ENCODE measurements around the gene GJA1.

GRCh38 chr6:121428872-121429756 is 6.3 kb upstream of the GJA1 start:
- no peak for TF ChIP-seq EZH2 (IDR thresholded peaks at IDR 0.05; ENCODE audit: borderline replicate concordance, low read depth, low read length, poor library complexity, severe bottlenecking)
- TF ChIP-seq, protein P1, sequence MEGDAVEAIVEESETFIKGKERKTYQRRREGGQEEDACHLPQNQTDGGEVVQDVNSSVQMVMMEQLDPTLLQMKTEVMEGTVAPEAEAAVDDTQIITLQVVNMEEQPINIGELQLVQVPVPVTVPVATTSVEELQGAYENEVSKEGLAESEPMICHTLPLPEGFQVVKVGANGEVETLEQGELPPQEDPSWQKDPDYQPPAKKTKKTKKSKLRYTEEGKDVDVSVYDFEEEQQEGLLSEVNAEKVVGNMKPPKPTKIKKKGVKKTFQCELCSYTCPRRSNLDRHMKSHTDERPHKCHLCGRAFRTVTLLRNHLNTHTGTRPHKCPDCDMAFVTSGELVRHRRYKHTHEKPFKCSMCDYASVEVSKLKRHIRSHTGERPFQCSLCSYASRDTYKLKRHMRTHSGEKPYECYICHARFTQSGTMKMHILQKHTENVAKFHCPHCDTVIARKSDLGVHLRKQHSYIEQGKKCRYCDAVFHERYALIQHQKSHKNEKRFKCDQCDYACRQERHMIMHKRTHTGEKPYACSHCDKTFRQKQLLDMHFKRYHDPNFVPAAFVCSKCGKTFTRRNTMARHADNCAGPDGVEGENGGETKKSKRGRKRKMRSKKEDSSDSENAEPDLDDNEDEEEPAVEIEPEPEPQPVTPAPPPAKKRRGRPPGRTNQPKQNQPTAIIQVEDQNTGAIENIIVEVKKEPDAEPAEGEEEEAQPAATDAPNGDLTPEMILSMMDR (conservative IDR thresholded peaks at IDR 0.05; ENCODE audit: low read depth, low read length), result no peak
